Measurements from ENCODE around the gene CTSS. TPM values are rescaled to one million over a fixed set of nuclear protein-coding genes. Genes with fewer than 3 reads are reported as not detected.

The CTSS gene
- total RNA-seq (10 to 100 TPM in 6 of 7 donors, 1 to 10 TPM in 1; 8.7 to 80.9 (median 13.6) TPM), polyA plus RNA-seq (100 to 1,000 TPM in 1 of 2 donors, 1 to 10 TPM in 1; 9.6 to 131 TPM)
- long read RNA-seq, donor 1, full-length matches to known transcripts: 24 of 26 reads
- long read RNA-seq, donor 1, partial matches to known transcripts: 0 of 26 reads
- long read RNA-seq, donor 1, other reads (novel, unspliced or antisense): 2 of 26 reads
- long read RNA-seq, donor 2, full-length matches to known transcripts: 2 of 2 reads
- long read RNA-seq, donor 2, partial matches to known transcripts: 0 of 2 reads
- long read RNA-seq, donor 2, other reads (novel, unspliced or antisense): 0 of 2 reads
- long read RNA-seq, donor 3, full-length matches to known transcripts: 13 of 17 reads
- long read RNA-seq, donor 3, partial matches to known transcripts: 0 of 17 reads
- long read RNA-seq, donor 3, other reads (novel, unspliced or antisense): 4 of 17 reads

- WGBS, 3 donors: 1 to 2% (median 2%) methylated on average over 4 of the region's 4 CpGs
- peak within 1 kb of the TSS; percentile 33 for H3K4me3 ChIP-seq
- H3K27me3 ChIP-seq: no peaks in the 10 kb centered on the region
- H3K4me1 ChIP-seq (ENCODE audit: insufficient read depth): no peaks in the 10 kb centered on the region
- no peaks in the 10 kb centered on the region for H3K36me3 ChIP-seq
- no peak for DNase-seq
- H3K27ac ChIP-seq: peak within 1 kb of the TSS in 1 of 2 donors; percentile 63
- no peaks in the 10 kb centered on the region for H3K9me3 ChIP-seq
- TF ChIP-seq EP300 (IDR thresholded peaks at IDR 0.05) (no peak), POLR2A (IDR thresholded peaks at IDR 0.05) (no peak), CTCF (IDR thresholded peaks at IDR 0.05) (no peak)
- intact Hi-C loops (cut with DNase I): no loop called here
Measured at GRCh38 chr1:150765296-150765976, at the start of gene CTSS. Gene CTSS (minus strand): TSS chr1:150765778. CDS start chr1:150764763, 1,015 bp downstream.

- no peaks in the 10 kb centered on the region for H3K36me3 ChIP-seq
- H3K9me3 ChIP-seq: no peaks in the 10 kb centered on the region
- TF ChIP-seq POLR2A (IDR thresholded peaks at IDR 0.05) (no peak), CTCF (IDR thresholded peaks at IDR 0.05) (peak in 2 of 3 donors; percentile 29 to 33)
- H3K4me1 ChIP-seq (ENCODE audit: insufficient read depth): peaks cover 4% of the 10 kb centered on the region
- no peak overlapping the region for H3K27ac ChIP-seq
- 44% methylated on average over 5 of the region's 5 CpGs for WGBS, 3 donors
- H3K4me3 ChIP-seq: no peak overlapping the region
- intact Hi-C loops (cut with DNase I): loop anchor here in 1 of 4 donors (10.0 kb wide), 1 partner anchor 258 kb away; no protein-coding TSS in a partner anchor
- peak; percentile 42 to 68 (median 55) for DNase-seq
- H3K27me3 ChIP-seq: no peaks in the 10 kb centered on the region
Measured at GRCh38 chr1:150813028-150813707, 47.6 kb upstream of the CTSS start.

GRCh38 chr1:150810958-150811659 is 45.5 kb upstream of the CTSS start:
- Histone ChIP-seq H3K36me3 (no peaks in the 10 kb centered on the region), H3K27ac (no peak overlapping the region), H3K9me3 (no peaks in the 10 kb centered on the region), H3K4me3 (no peak overlapping the region), H3K27me3 (no peaks in the 10 kb centered on the region), H3K4me1 (ENCODE audit: insufficient read depth) (peaks cover 7% of the 10 kb centered on the region)
- intact Hi-C loops (cut with DNase I): loop anchor here in 1 of 4 donors (10.0 kb wide), 1 partner anchor 256 kb away; no protein-coding TSS in a partner anchor
- no peak for DNase-seq
- TF ChIP-seq CTCF (IDR thresholded peaks at IDR 0.05) (no peak), EP300 (IDR thresholded peaks at IDR 0.05) (no peak), POLR2A (IDR thresholded peaks at IDR 0.05) (no peak)
- 75 to 79% (median 78%) methylated on average over 9 of the region's 9 CpGs for WGBS, 3 donors

- Histone ChIP-seq H3K27ac (no peak overlapping the region), H3K4me3 (no peak overlapping the region), H3K4me1 (ENCODE audit: insufficient read depth) (peaks cover 7% of the 10 kb centered on the region), H3K27me3 (no peaks in the 10 kb centered on the region), H3K36me3 (no peaks in the 10 kb centered on the region), H3K9me3 (no peaks in the 10 kb centered on the region)
- WGBS, 3 donors: 27 to 54% (median 45%) methylated on average over 3 of the region's 3 CpGs
- intact Hi-C loops (cut with DNase I): loop anchor here in 1 of 4 donors (10.0 kb wide), 1 partner anchor 255 kb away; no protein-coding TSS in a partner anchor
- TF ChIP-seq POLR2A (IDR thresholded peaks at IDR 0.05) (no peak), CTCF (IDR thresholded peaks at IDR 0.05) (no peak), EP300 (IDR thresholded peaks at IDR 0.05) (no peak)
- DNase-seq: no peak
Measured at GRCh38 chr1:150809651-150810050, 44.1 kb upstream of the CTSS start.

All from ovary (tissue), 10 donors.